OCI-LY1 (cell line): ENCODE results near the gene PPP1R11.

ENCODE experiments used
- H2AFZ ChIP-seq: fragments of 200-600 bp; sonication (generic), shearing (Covaris generic); 2 replicates; pipeline ENCODE4 v1.6.0; 2014; ENCODE audit warnings: antibody characterized with exemption, mild to moderate bottlenecking, low read length
- H3F3A ChIP-seq: fragments of 200-600 bp; sonication (generic), shearing (Covaris generic); 2 replicates; pipeline ENCODE4 v1.6.0; 2014; ENCODE audit warnings: mild to moderate bottlenecking, antibody characterized with exemption, low read length, moderate library complexity; ENCODE audit not compliant: insufficient read depth
- H3K27ac ChIP-seq: fragments of 200-600 bp; sonication (generic); 2 replicates; pipeline ENCODE4 v1.5.1; 2014; ENCODE audit warnings: low read length, mixed run types, mild to moderate bottlenecking, low read depth; ENCODE audit not compliant: poor library complexity, severe bottlenecking
- H3K27me3 ChIP-seq: fragments of 200-600 bp; sonication (generic); 2 replicates; pipeline ENCODE4 v1.6.0; 2014; ENCODE audit warnings: antibody characterized with exemption, mild to moderate bottlenecking, low read length, moderate library complexity; ENCODE audit not compliant: insufficient read depth
- H3K36me3 ChIP-seq: fragments of 200-600 bp; sonication (generic); 2 replicates; pipeline ENCODE4 v1.6.1; 2014; ENCODE audit warnings: mild to moderate bottlenecking, antibody characterized with exemption, low read length, moderate library complexity, mixed read lengths; ENCODE audit not compliant: insufficient read depth
- H3K4me1 ChIP-seq: fragments of 200-600 bp; sonication (generic); 2 replicates; pipeline ENCODE4 v1.5.1; 2014; ENCODE audit warnings: mild to moderate bottlenecking, low read length, moderate library complexity; ENCODE audit not compliant: insufficient read depth, severe bottlenecking
- H3K4me2 ChIP-seq: fragments of 200-600 bp; sonication (generic), shearing (Covaris generic); 2 replicates; pipeline ENCODE4 v1.6.1; 2014; ENCODE audit warnings: low read length
- H3K4me3 ChIP-seq: fragments of 200-600 bp; sonication (generic); 2 replicates; pipeline ENCODE4 v1.5.1; 2014; ENCODE audit warnings: low read length, low read depth, mild to moderate bottlenecking, mixed read lengths; ENCODE audit not compliant: poor library complexity, severe bottlenecking
- H3K79me2 ChIP-seq: fragments of 200-600 bp; shearing (Covaris generic); 2 replicates; pipeline ENCODE4 v1.6.1; 2016; ENCODE audit warnings: mixed run types, low read length, mixed read lengths; ENCODE audit not compliant: insufficient read depth
- H3K9ac ChIP-seq: fragments of 200-600 bp; sonication (generic), shearing (Covaris generic); 2 replicates; pipeline ENCODE4 v1.6.1; 2014; ENCODE audit warnings: mild to moderate bottlenecking, low read length, mixed read lengths
- H3K9me2 ChIP-seq: fragments of 200-600 bp; sonication (generic), shearing (Covaris generic); 2 replicates; pipeline ENCODE4 v1.6.1; 2014; ENCODE audit warnings: low read depth, mild to moderate bottlenecking, low read length, mixed read lengths
- H3K9me3 ChIP-seq: fragments of 200-600 bp; shearing (Covaris generic); 2 replicates; pipeline ENCODE4 v1.6.1; 2014; ENCODE audit warnings: low read length, mixed read lengths
- H4K20me1 ChIP-seq: fragments of 200-600 bp; sonication (generic), shearing (Covaris generic); 2 replicates; pipeline ENCODE4 v1.6.0; 2016; ENCODE audit warnings: mild to moderate bottlenecking, low read length; ENCODE audit not compliant: insufficient read depth
- CTCF ChIP-seq: fragments of 200-600 bp; sonication (generic), shearing (Covaris generic); IDR thresholded peaks from 2 replicates; pipeline ENCODE4 v1.5.1; 2017; ENCODE audit warnings: mild to moderate bottlenecking, antibody characterized with exemption, low read length, moderate library complexity, mixed read lengths
- EZH2 ChIP-seq: fragments of 200-600 bp; sonication (generic), shearing (Covaris generic); IDR thresholded peaks from 2 replicates; pipeline ENCODE4 v1.8.0; 2017; ENCODE audit warnings: borderline replicate concordance, mixed run types, mild to moderate bottlenecking, antibody characterized with exemption, low read length, moderate library complexity, mixed read lengths

Gene PPP1R11

GRCh38 chr6:30042914-30043313 is 24.1 kb upstream of the PPP1R11 start:
- Histone ChIP-seq H3K4me2 (no peak overlapping the region), H3K4me1 (no peaks in the 10 kb centered on the region), H3K27me3 (no peaks in the 10 kb centered on the region), H3K79me2 (no peaks in the 10 kb centered on the region), H3K27ac (no peak overlapping the region), H3K9ac (no peak overlapping the region), H3K9me3 (no peaks in the 10 kb centered on the region), H4K20me1 (no peaks in the 10 kb centered on the region), H2AFZ (no peak overlapping the region), H3K4me3 (no peak overlapping the region), H3K36me3 (no peaks in the 10 kb centered on the region), H3F3A (no peaks in the 10 kb centered on the region; the same call in 1 of the 2 replicates), H3K9me2 (no peaks in the 10 kb centered on the region)
- TF ChIP-seq CTCF (no peak), EZH2 (no peak)

GRCh38 chr6:30043744-30044143 is 23.3 kb upstream of the PPP1R11 start:
- no peaks in the 10 kb centered on the region for H3K79me2 ChIP-seq
- H4K20me1 ChIP-seq: no peaks in the 10 kb centered on the region
- TF ChIP-seq CTCF: no peak
- TF ChIP-seq EZH2: no peak
- no peak overlapping the region for H3K27ac ChIP-seq
- no peaks in the 10 kb centered on the region for H3K27me3 ChIP-seq
- no peaks in the 10 kb centered on the region for H3K9me3 ChIP-seq
- H3K4me3 ChIP-seq: no peak overlapping the region
- H3K9me2 ChIP-seq: no peaks in the 10 kb centered on the region
- no peaks in the 10 kb centered on the region for H3K36me3 ChIP-seq
- no peaks in the 10 kb centered on the region for H3F3A ChIP-seq
- H3K4me1 ChIP-seq: no peaks in the 10 kb centered on the region
- no peak overlapping the region for H2AFZ ChIP-seq
- H3K9ac ChIP-seq: no peak overlapping the region
- H3K4me2 ChIP-seq: no peak overlapping the region

- H3K27me3 ChIP-seq: no peaks in the 10 kb centered on the region
- no peak overlapping the region for H3K4me3 ChIP-seq
- TF ChIP-seq EZH2 (no peak), CTCF (no peak)
- no peaks in the 10 kb centered on the region for H4K20me1 ChIP-seq
- no peaks in the 10 kb centered on the region for H3K36me3 ChIP-seq
- H2AFZ ChIP-seq: no peak overlapping the region
- H3F3A ChIP-seq: no peaks in the 10 kb centered on the region
- no peaks in the 10 kb centered on the region for H3K9me2 ChIP-seq
- no peak overlapping the region for H3K9ac ChIP-seq
- no peak overlapping the region for H3K4me2 ChIP-seq
- no peaks in the 10 kb centered on the region for H3K4me1 ChIP-seq
- H3K27ac ChIP-seq: no peak overlapping the region
- no peaks in the 10 kb centered on the region for H3K79me2 ChIP-seq
- H3K9me3 ChIP-seq: no peaks in the 10 kb centered on the region
These were observed 22.4 kb upstream of the PPP1R11 start for GRCh38 chr6:30044630-30045029.
